SK-MEL-5 (cell line): ENCODE results near the gene BABAM2. TPM values are rescaled to one million over a fixed set of nuclear protein-coding genes. Genes with fewer than 3 reads are reported as not detected.

ENCODE experiments used
- DNase-seq: peaks from one replicate; pipeline ENCODE4 v3.0.0-alpha.2; 2016; ENCODE audit warnings: low read depth, low spot score
- in situ Hi-C: cut with HindIII; loops from 2 replicates; pipeline ENCODE4 v1.10.0; 2016; ENCODE audit warnings: low sequenced_read_pairs, high pct_unique_total_duplicates, low pct_unique_long_range_greater_than_20kb
- small RNA-seq, 2 experiments: library from RNA; depleted of rRNA; stranded (forward); fragments of <200 nt; gene quantifications; one replicate each; pipeline ENCODE3, GENCODE V24; 2014
- total RNA-seq: library from RNA; depleted of rRNA; stranded (reverse); fragments of >200 nt; shearing (Covaris generic); gene quantifications from 2 replicates; pipeline ENCODE4 v1.2.3, GENCODE V29; 2014; rRNA removed

BABAM2 gene
- total RNA-seq, 1 experiment from 2014 or later: 50.7 TPM

GRCh38 chr2:28374331-28374730 is 483.8 kb downstream of the BABAM2 start:
- in situ Hi-C loops: no loop called here
- DNase-seq: no peak

- in situ Hi-C loops: no loop called here
- DNase-seq: no peak
These were observed 484.7 kb downstream of the BABAM2 start for GRCh38 chr2:28375236-28375635.

GRCh38 chr2:28375742-28376631 is 485.5 kb downstream of the BABAM2 start:
- DNase-seq: no peak
- in situ Hi-C loops: no loop called here

- no peak for DNase-seq
- in situ Hi-C loops: no loop called here
These were observed 486.8 kb downstream of the BABAM2 start for GRCh38 chr2:28377195-28377816.

GRCh38 chr2:28377984-28378678 is 487.6 kb downstream of the BABAM2 start:
- no peak for DNase-seq
- in situ Hi-C loops: no loop called here

GRCh38 chr2:28378679-28379584 is 488.4 kb downstream of the BABAM2 start:
- in situ Hi-C loops: no loop called here
- no peak for DNase-seq

GRCh38 chr2:28380219-28380618 is 489.7 kb downstream of the BABAM2 start:
- no peak for DNase-seq
- in situ Hi-C loops: no loop called here

- no peak for DNase-seq
- in situ Hi-C loops: no loop called here
These were observed 491.0 kb downstream of the BABAM2 start for GRCh38 chr2:28381225-28382180.

GRCh38 chr2:28382755-28383154 is 492.2 kb downstream of the BABAM2 start:
- in situ Hi-C loops: no loop called here
- no peak for DNase-seq

- in situ Hi-C loops: no loop called here
- DNase-seq: no peak
These were observed 496.8 kb downstream of the BABAM2 start for GRCh38 chr2:28387082-28387960.

Small RNA genes lying within 50 kb of the gene (small RNA-seq; reads per million reads assigned to genes)
- gene MIR4263 (0 reads per million in 2 experiments), gene RF02271 (0 reads per million in 2 experiments)

Other genes starting within 250 kb of the BABAM2 start
- gene SUPT7L, start 227.1 kb upstream of the BABAM2 start, total RNA-seq: 49.4 and 54.7 TPM in 2 replicates
- gene SLC4A1AP, start 226.8 kb upstream of the BABAM2 start, total RNA-seq: 36.6 and 39.8 TPM in 2 replicates
- 210 and 245 TPM in 2 replicates for gene MRPL33, start 119.0 kb upstream of the BABAM2 start, total RNA-seq
- 1.6 and 2.4 TPM in 2 replicates for gene RBKS, start 342 bp upstream of the BABAM2 start, total RNA-seq